ENCODE data around the gene PFDN1. TPM values are rescaled to one million over a fixed set of nuclear protein-coding genes. Genes with fewer than 3 reads are reported as not detected.

Gene PFDN1
- total RNA-seq, 1 experiment from 2014 or later, result 54.4 TPM

- intact Hi-C loops (cut with micrococcal nuclease; ENCODE audit: unreplicated experiment) (no loop called here), in situ Hi-C loops (cut with HindIII; ENCODE audit: low pct_unique_long_range_greater_than_20kb, low sequenced_read_pairs) (no loop called here)
- no TSS peak for BruUV-seq (replicated peaks)
- Histone ChIP-seq H3K27ac (ENCODE audit: low read length) (no peak overlapping the region), H3K9me3 (ENCODE audit: control insufficient read depth, insufficient read depth, low read depth, low read length) (no peaks in the 10 kb centered on the region), H3K27me3 (ENCODE audit: control insufficient read depth, insufficient read depth, low read length) (no peaks in the 10 kb centered on the region), H3K4me3 (ENCODE audit: low read depth in 2 of 2, low read length in 2 of 2) (no peak overlapping the region), H3K4me1 (ENCODE audit: control insufficient read depth, insufficient read depth, low read length) (peaks cover 20% of the 10 kb centered on the region), H3K36me3 (ENCODE audit: control insufficient read depth, insufficient read depth, low read length) (no peaks in the 10 kb centered on the region)
- CTCF ChIA-PET, result interaction anchor here (0.7 kb wide), 1 partner anchor 121 kb away, joined by 3 read pairs; no protein-coding TSS in a partner anchor
- POLR2A ChIA-PET, result interaction anchor here (0.6 kb wide), 2 partner anchors 13 to 182 kb away, joined by 3 to 5 read pairs; no protein-coding TSS in a partner anchor
- DNase-seq (ENCODE audit: low read depth, low spot score) (no peak), ATAC-seq (no peak)
- TF ChIP-seq TCF7L2 (IDR thresholded peaks at IDR 0.05; ENCODE audit: low read depth, low read length), result no peak
- TF ChIP-seq SIN3A (IDR thresholded peaks at IDR 0.05; ENCODE audit: borderline replicate concordance, insufficient read depth, low read depth, low read length), result no peak
- no peak for TF ChIP-seq REST (IDR thresholded peaks at IDR 0.05; ENCODE audit: insufficient read depth in 1 of 2, low read depth in 2 of 2, low read length in 1 of 2)
- TF ChIP-seq CTCF (IDR thresholded peaks at IDR 0.05), result no peak
- no peak for TF ChIP-seq POLR2AphosphoS5 (IDR thresholded peaks at IDR 0.05; ENCODE audit: low read depth, low read length)
These were observed 65.9 kb downstream of the PFDN1 start for GRCh38 chr5:140236891-140237598.

GRCh38 chr5:140235791-140236551, 66.9 kb downstream of the PFDN1 start:
- H3K4me3 ChIP-seq (ENCODE audit: low read depth in 2 of 2, low read length in 2 of 2), result no peak overlapping the region
- no peaks in the 10 kb centered on the region for H3K9me3 ChIP-seq (ENCODE audit: control insufficient read depth, insufficient read depth, low read depth, low read length)
- in situ Hi-C loops (cut with HindIII; ENCODE audit: low pct_unique_long_range_greater_than_20kb, low sequenced_read_pairs) (no loop called here), intact Hi-C loops (cut with micrococcal nuclease; ENCODE audit: unreplicated experiment) (no loop called here)
- no peak for ATAC-seq
- ChIA-PET POLR2A (interaction anchor here (0.6 kb wide), 2 partner anchors 57 to 181 kb away, joined by 5 to 6 read pairs; no protein-coding TSS in a partner anchor), CTCF (no interaction called here)
- DNase-seq (ENCODE audit: low read depth, low spot score), result no peak
- no TSS peak for BruUV-seq (replicated peaks)
- H3K27me3 ChIP-seq (ENCODE audit: control insufficient read depth, insufficient read depth, low read length), result no peaks in the 10 kb centered on the region
- no peaks in the 10 kb centered on the region for H3K36me3 ChIP-seq (ENCODE audit: control insufficient read depth, insufficient read depth, low read length)
- TF ChIP-seq REST (IDR thresholded peaks at IDR 0.05; ENCODE audit: insufficient read depth in 1 of 2, low read depth in 2 of 2, low read length in 1 of 2) (no peak), SIN3A (IDR thresholded peaks at IDR 0.05; ENCODE audit: borderline replicate concordance, insufficient read depth, low read depth, low read length) (no peak), CTCF (IDR thresholded peaks at IDR 0.05) (no peak), POLR2AphosphoS5 (IDR thresholded peaks at IDR 0.05; ENCODE audit: low read depth, low read length) (no peak), TCF7L2 (IDR thresholded peaks at IDR 0.05; ENCODE audit: low read depth, low read length) (no peak)
- no peak overlapping the region for H3K27ac ChIP-seq (ENCODE audit: low read length)
- peaks cover 11% of the 10 kb centered on the region for H3K4me1 ChIP-seq (ENCODE audit: control insufficient read depth, insufficient read depth, low read length)
